B cell (primary cell): ENCODE results near the gene KLHL30. TPM values are rescaled to one million over a fixed set of nuclear protein-coding genes. Genes with fewer than 3 reads are reported as not detected.

Experiments
- ATAC-seq: fragments of 200-7000 bp; cut with Tn5 transposase; one replicate; pipeline ENCODE4 v1.10.0; 2021; ENCODE audit warnings: low read depth, mild to moderate bottlenecking, moderate number of reproducible peaks, moderate library complexity
- CTCF ChIA-PET: fragments of 350-600 bp; sonication (Branson Sonifier 250); formaldehyde crosslinking; loops from one replicate; lab custom pipeline; 2021; ENCODE audit warnings: antibody characterized with exemption, inconsistent platforms; lab: Charles Lee
- POLR2A ChIA-PET: fragments of 350-600 bp; sonication (Branson Sonifier 250); formaldehyde crosslinking; loops from one replicate; lab custom pipeline; 2021; ENCODE audit warnings: antibody characterized with exemption; lab: Charles Lee
- DNase-seq: peaks from one replicate; pipeline ENCODE4 v3.0.0; 2013
- H2AFZ ChIP-seq: 2 replicates; pipeline ENCODE4 v1.6.1; 2012; ENCODE audit warnings: mild to moderate bottlenecking, low read depth, low read length; ENCODE audit not compliant: insufficient read depth, poor library complexity, severe bottlenecking
- H3K27ac ChIP-seq, 2 donors: 1 replicate in 1 of 2; 2 replicates in 1 of 2; pipeline ENCODE4 v1.5.1; 2012 to 2013; ENCODE audit warnings: low read length in 2 of 2, mild to moderate bottlenecking in 2 of 2, moderate library complexity in 1 of 2
- H3K27me3 ChIP-seq, 4 experiments: fragments of 200-600 bp in 1 of 4; sonication (generic) in 1 of 4; replicated peaks in 1 of 4; 1 replicate in 2 of 4; 2 replicates in 2 of 4; pipeline versions ENCODE4 v1.6.1 to v1.7.0; 2013 to 2016; ENCODE audit warnings: low read length in 3 of 4, mild to moderate bottlenecking in 2 of 4, mixed read lengths in 1 of 4, moderate library complexity in 1 of 4; ENCODE audit not compliant: insufficient read depth in 4 of 4, control insufficient read depth in 3 of 4; ENCODE audit errors: control extremely low read depth in 1 of 4
- H3K36me3 ChIP-seq, 2 experiments: replicated peaks in 1 of 2; 1 replicate in 1 of 2; 2 replicates in 1 of 2; pipeline versions ENCODE4 v1.6.1 to v1.7.1; 2013; ENCODE audit warnings: low read length in 1 of 2; ENCODE audit not compliant: insufficient read depth in 2 of 2, control insufficient read depth in 1 of 2; ENCODE audit errors: control extremely low read depth in 1 of 2, extremely low read depth in 1 of 2
- H3K4me1 ChIP-seq, 2 donors: fragments of 200-600 bp in 1 of 2; sonication (generic) in 1 of 2; 1 replicate in 1 of 2; 2 replicates in 1 of 2; pipeline versions ENCODE4 v1.5.1 to v1.6.1; 2013 to 2017; ENCODE audit warnings: low read length in 2 of 2; ENCODE audit not compliant: control insufficient read depth in 2 of 2, insufficient read depth in 2 of 2
- H3K4me2 ChIP-seq: replicated peaks from 2 replicates; pipeline ENCODE3; 2012; ENCODE audit warnings: mild to moderate bottlenecking, low read depth, low read length; ENCODE audit not compliant: poor library complexity, severe bottlenecking
- H3K4me3 ChIP-seq, 5 experiments: fragments of 200-600 bp in 1 of 5; sonication (generic) in 1 of 5; 1 replicate in 3 of 5; 2 replicates in 2 of 5; pipeline versions ENCODE4 v1.5.1 to v1.7.0; 2011 to 2016; ENCODE audit warnings: low read length in 4 of 5, mild to moderate bottlenecking in 4 of 5, low read depth in 2 of 5, control low read depth in 1 of 5, moderate library complexity in 1 of 5; ENCODE audit not compliant: insufficient read depth in 1 of 5; ENCODE audit errors: control extremely low read depth in 1 of 5, extremely low read depth in 1 of 5
- H3K79me2 ChIP-seq: fragments of 200-600 bp; sonication (generic); one replicate; pipeline ENCODE4 v1.6.0; 2016; ENCODE audit warnings: low read length; ENCODE audit not compliant: control insufficient read depth, insufficient read depth
- H3K9ac ChIP-seq: fragments of 200-600 bp; sonication (generic); 2 replicates; pipeline ENCODE4 v1.6.1; 2017; ENCODE audit warnings: mild to moderate bottlenecking, low read length, moderate library complexity
- H3K9me3 ChIP-seq, 3 donors: one replicate each; pipeline versions ENCODE4 v1.6.1 to v1.7.1; 2013; ENCODE audit warnings: low read length in 2 of 3; ENCODE audit not compliant: control insufficient read depth in 2 of 3, insufficient read depth in 1 of 3; ENCODE audit errors: control extremely low read depth in 1 of 3
- H4K20me1 ChIP-seq: 2 replicates; pipeline ENCODE4 v1.6.0; 2012; ENCODE audit warnings: mild to moderate bottlenecking, low read length; ENCODE audit not compliant: insufficient read depth, control insufficient read depth, poor library complexity, severe bottlenecking
- H3K27ac Mint-ChIP-seq: one replicate; pipeline ENCODE4 v1.8.0; 2021; ENCODE audit warnings: mixed read lengths
- H3K27me3 Mint-ChIP-seq: one replicate; pipeline ENCODE4 v1.8.0; 2021; ENCODE audit warnings: mixed read lengths
- H3K4me1 Mint-ChIP-seq: one replicate; pipeline ENCODE4 v1.8.0; 2021; ENCODE audit warnings: mixed read lengths
- H3K4me3 Mint-ChIP-seq: one replicate; pipeline ENCODE4 v1.8.0; 2021; ENCODE audit warnings: mixed read lengths
- H3K9me3 Mint-ChIP-seq: one replicate; pipeline ENCODE4 v1.8.0; 2022; ENCODE audit warnings: mixed read lengths; ENCODE audit not compliant: insufficient read depth
- EZH2 ChIP-seq: IDR thresholded peaks from 2 replicates; pipeline ENCODE4 v1.6.1; 2012; ENCODE audit warnings: borderline replicate concordance, low read depth, mild to moderate bottlenecking, moderate library complexity, low read length; ENCODE audit not compliant: insufficient read depth, poor library complexity, severe bottlenecking
- WGBS: methylation state at CpG from one replicate; pipeline ENCODE4 v1.1.5; 2013; ENCODE audit warnings: missing lambda C conversion rate; ENCODE audit not compliant: insufficient coverage; 5-methylcytosine and 5-hydroxymethylcytosine counted together
- intact Hi-C: fragments of 100-400 bp; cut with micrococcal nuclease; formaldehyde crosslinking; loops from one replicate; pipeline ENCODE4 v1.10.0; 2022
- polyA plus RNA-seq: library from polyadenylated mRNA; depleted of rRNA; stranded (reverse); fragments of >200 nt; gene quantifications from 2 replicates; pipeline ENCODE4 v1.2.3, GENCODE V29; 2012
- total RNA-seq, 2 donors: library from RNA; stranded (reverse); fragments of 120-200 nt in 1 of 2; gene quantifications; 1 replicate in 1 of 2; 2 replicates in 1 of 2; pipeline versions ENCODE4 v1.2.3 to v1.2.4, GENCODE V29; 2013 to 2022
- TF ChIP-seq, protein P1 (sequence below): fragments of 200-600 bp; IDR thresholded peaks from one replicate; pipeline ENCODE4 v1.8.0; 2022; ENCODE audit warnings: antibody characterized with exemption, mild to moderate bottlenecking

KLHL30 gene
- total and polyA plus RNA-seq, 2 donors (not counting 1 experiment from before 2014, with no cell fraction given), result not detected

DNA sequence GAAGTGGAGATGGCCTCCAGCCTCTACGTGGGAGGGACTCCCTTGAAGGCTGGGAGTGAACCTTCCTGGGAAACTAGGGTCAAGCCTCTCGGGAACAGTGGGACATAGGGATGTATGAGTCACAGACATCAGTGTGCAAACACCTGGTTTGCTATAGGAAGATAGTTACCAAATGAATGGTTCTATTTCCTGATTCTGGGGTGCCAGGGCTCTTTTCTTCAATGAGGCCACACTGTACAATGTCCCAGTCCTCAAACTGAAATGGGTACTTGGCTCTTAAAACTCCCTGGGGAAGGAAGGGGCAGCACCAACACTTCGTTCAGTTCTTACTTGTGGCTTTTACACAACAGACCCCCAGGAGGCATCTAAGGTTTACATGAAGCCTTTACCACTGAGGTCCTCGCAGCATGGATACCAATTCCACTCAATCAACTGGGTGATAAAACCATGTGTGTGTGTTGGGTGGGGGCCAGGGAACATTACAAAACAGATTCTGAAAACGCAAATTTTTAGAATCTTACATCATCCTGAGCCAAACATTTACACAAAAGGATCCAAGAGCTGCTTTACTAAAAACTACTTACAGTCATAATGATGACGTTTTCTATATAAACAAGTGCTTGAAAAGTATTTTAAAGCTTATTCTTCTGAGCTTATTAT lies 30.7 kb downstream of the KLHL30 start:
- no peaks in the 10 kb centered on the region for H3K4me1 Mint-ChIP-seq
- H3K4me3 ChIP-seq, result no peak overlapping the region
- DNase-seq (no peak), ATAC-seq (no peak)
- TF ChIP-seq EZH2, result no peak
- TF ChIP-seq, protein P1, sequence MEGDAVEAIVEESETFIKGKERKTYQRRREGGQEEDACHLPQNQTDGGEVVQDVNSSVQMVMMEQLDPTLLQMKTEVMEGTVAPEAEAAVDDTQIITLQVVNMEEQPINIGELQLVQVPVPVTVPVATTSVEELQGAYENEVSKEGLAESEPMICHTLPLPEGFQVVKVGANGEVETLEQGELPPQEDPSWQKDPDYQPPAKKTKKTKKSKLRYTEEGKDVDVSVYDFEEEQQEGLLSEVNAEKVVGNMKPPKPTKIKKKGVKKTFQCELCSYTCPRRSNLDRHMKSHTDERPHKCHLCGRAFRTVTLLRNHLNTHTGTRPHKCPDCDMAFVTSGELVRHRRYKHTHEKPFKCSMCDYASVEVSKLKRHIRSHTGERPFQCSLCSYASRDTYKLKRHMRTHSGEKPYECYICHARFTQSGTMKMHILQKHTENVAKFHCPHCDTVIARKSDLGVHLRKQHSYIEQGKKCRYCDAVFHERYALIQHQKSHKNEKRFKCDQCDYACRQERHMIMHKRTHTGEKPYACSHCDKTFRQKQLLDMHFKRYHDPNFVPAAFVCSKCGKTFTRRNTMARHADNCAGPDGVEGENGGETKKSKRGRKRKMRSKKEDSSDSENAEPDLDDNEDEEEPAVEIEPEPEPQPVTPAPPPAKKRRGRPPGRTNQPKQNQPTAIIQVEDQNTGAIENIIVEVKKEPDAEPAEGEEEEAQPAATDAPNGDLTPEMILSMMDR, result no peak
- H3K27ac Mint-ChIP-seq, result no peak overlapping the region
- ChIA-PET CTCF (interaction anchor here (1.0 kb wide), 1 partner anchor 9 kb away, joined by 3 read pairs; no protein-coding TSS in a partner anchor), POLR2A (no interaction called here)
- no peaks in the 10 kb centered on the region for H3K4me1 ChIP-seq
- no peak overlapping the region for H3K27ac ChIP-seq
- peaks cover 12% of the 10 kb centered on the region for H4K20me1 ChIP-seq
- H3K4me3 Mint-ChIP-seq, result no peak overlapping the region
- H3K9ac ChIP-seq, result no peak overlapping the region
- H3K9me3 ChIP-seq, result no peaks in the 10 kb centered on the region
- intact Hi-C loops, result no loop called here
- H3K9me3 Mint-ChIP-seq, result no peaks in the 10 kb centered on the region
- H3K79me2 ChIP-seq, result no peaks in the 10 kb centered on the region
- WGBS, result 94% methylated on average over 2 of the region's 6 CpGs
- H2AFZ ChIP-seq, result no peak overlapping the region
- H3K27me3 ChIP-seq, result peaks cover 0 to 7% (median 0%) of the 10 kb centered on the region in 4 experiments
- H3K36me3 ChIP-seq, result peaks cover 7 to 46% of the 10 kb centered on the region in 2 experiments
- peaks cover 6% of the 10 kb centered on the region for H3K27me3 Mint-ChIP-seq
- H3K4me2 ChIP-seq, result no peak overlapping the region

DNA sequence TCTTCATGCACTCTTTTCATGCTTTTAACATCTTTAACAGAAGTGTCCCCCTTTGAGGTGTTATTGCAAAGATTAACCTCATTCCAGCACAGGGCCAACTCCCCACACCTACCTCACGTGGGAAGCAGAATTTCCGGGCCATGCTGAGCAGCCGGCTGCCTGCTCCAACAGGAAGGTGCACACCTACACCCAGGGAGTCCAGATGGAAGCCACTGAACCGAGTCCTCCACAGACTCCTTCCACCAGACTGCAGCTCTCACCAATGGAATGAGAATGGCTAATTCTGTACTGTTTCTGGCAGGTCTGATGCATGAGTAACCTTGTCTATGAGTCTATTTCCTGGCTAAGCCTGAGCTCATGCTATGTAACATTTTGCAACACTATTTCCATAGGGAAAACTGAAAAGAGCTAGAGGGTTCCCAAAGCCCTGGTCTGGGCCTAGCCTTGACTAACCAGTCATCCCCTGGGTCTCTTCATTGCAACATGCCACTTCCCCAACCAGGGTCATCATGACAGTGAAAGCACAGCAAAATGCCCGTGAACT lies 31.3 kb downstream of the KLHL30 start:
- Histone ChIP-seq H3K4me3 (no peak overlapping the region), H3K27ac (no peak overlapping the region), H3K4me2 (no peak overlapping the region), H3K4me1 (no peaks in the 10 kb centered on the region), H4K20me1 (peaks cover 18% of the 10 kb centered on the region), H3K79me2 (no peaks in the 10 kb centered on the region), H3K27me3 (peaks cover 0 to 3% (median 0%) of the 10 kb centered on the region in 4 experiments), H3K9me3 (no peaks in the 10 kb centered on the region), H3K9ac (no peak overlapping the region), H2AFZ (no peak overlapping the region), H3K36me3 (peaks cover 7 to 52% of the 10 kb centered on the region in 2 experiments)
- TF ChIP-seq, protein P1, result no peak
- TF ChIP-seq EZH2, result no peak
- no peaks in the 10 kb centered on the region for H3K4me1 Mint-ChIP-seq
- intact Hi-C loops, result no loop called here
- no peaks in the 10 kb centered on the region for H3K9me3 Mint-ChIP-seq
- WGBS, result 100% methylated on average over 4 of the region's 5 CpGs
- ATAC-seq (no peak), DNase-seq (no peak)
- ChIA-PET CTCF (interaction anchor here (1.0 kb wide), 1 partner anchor 10 kb away, joined by 3 read pairs; no protein-coding TSS in a partner anchor), POLR2A (no interaction called here)
- H3K27me3 Mint-ChIP-seq, result peaks cover 5% of the 10 kb centered on the region
- H3K4me3 Mint-ChIP-seq, result no peak overlapping the region
- no peak overlapping the region for H3K27ac Mint-ChIP-seq
